ENCODE measurements around the gene SLCO4A1. TPM values are rescaled to one million over a fixed set of nuclear protein-coding genes. Genes with fewer than 3 reads are reported as not detected.

SLCO4A1 gene
- total RNA-seq, 2 donors from 2014 or later, result 2.9 to 5.0 TPM

GRCh38 chr20:62636446-62636845, 5.9 kb upstream of the SLCO4A1 start:
- H3K4me3 ChIP-seq (ENCODE audit: low read length), result no peak overlapping the region
- 83 to 88% methylated on average over 12 to 16 of the region's 16 CpGs for WGBS, 2 experiments (ENCODE audit: insufficient coverage in 1 of 2, insufficient read length in 1 of 2)
- no peak for TF ChIP-seq CTCF (conservative IDR thresholded peaks at IDR 0.05)
- no peak for DNase-seq
- no peaks in the 10 kb centered on the region for H3K4me1 ChIP-seq (ENCODE audit: control insufficient read depth, insufficient read depth, low read length)
- peaks cover 35% of the 10 kb centered on the region for H3K27me3 Mint-ChIP-seq (ENCODE audit: insufficient read depth)
- H3K27me3 ChIP-seq (ENCODE audit: control insufficient read depth, insufficient read depth, low read length, poor library complexity, severe bottlenecking), result peaks cover 26% of the 10 kb centered on the region
- no peak overlapping the region for H3K4me3 Mint-ChIP-seq
- H3K36me3 Mint-ChIP-seq (ENCODE audit: low read depth), result no peaks in the 10 kb centered on the region
- peaks cover 3% of the 10 kb centered on the region for H3K4me1 Mint-ChIP-seq
- no peak overlapping the region for H3K27ac Mint-ChIP-seq
- no peak overlapping the region for H3K27ac ChIP-seq (ENCODE audit: low read depth, low read length)
- no peaks in the 10 kb centered on the region for H3K9me3 ChIP-seq (ENCODE audit: control insufficient read depth, low read length)
- no peaks in the 10 kb centered on the region for H3K9me3 Mint-ChIP-seq
- no peak overlapping the region for H3K9ac ChIP-seq (ENCODE audit: extremely low read depth, low read length, poor library complexity, severe bottlenecking)
- H3K36me3 ChIP-seq (ENCODE audit: control insufficient read depth, insufficient read depth, low read length), result no peaks in the 10 kb centered on the region

- Mint-ChIP-seq H3K4me3 (no peak overlapping the region), H3K4me1 (peaks cover 3% of the 10 kb centered on the region), H3K36me3 (ENCODE audit: low read depth) (no peaks in the 10 kb centered on the region), H3K27me3 (ENCODE audit: insufficient read depth) (peaks cover 38% of the 10 kb centered on the region), H3K27ac (no peak overlapping the region), H3K9me3 (no peaks in the 10 kb centered on the region)
- Histone ChIP-seq H3K9me3 (ENCODE audit: control insufficient read depth, low read length) (no peaks in the 10 kb centered on the region), H3K9ac (ENCODE audit: extremely low read depth, low read length, poor library complexity, severe bottlenecking) (no peak overlapping the region), H3K27me3 (ENCODE audit: control insufficient read depth, insufficient read depth, low read length, poor library complexity, severe bottlenecking) (peaks cover 33% of the 10 kb centered on the region), H3K4me1 (ENCODE audit: control insufficient read depth, insufficient read depth, low read length) (no peaks in the 10 kb centered on the region), H3K27ac (ENCODE audit: low read depth, low read length) (no peak overlapping the region), H3K36me3 (ENCODE audit: control insufficient read depth, insufficient read depth, low read length) (no peaks in the 10 kb centered on the region), H3K4me3 (ENCODE audit: low read length) (no peak overlapping the region)
- DNase-seq, result no peak
- no peak for TF ChIP-seq CTCF (conservative IDR thresholded peaks at IDR 0.05)
- 86 to 93% methylated on average over 5 of the region's 5 CpGs for WGBS, 2 experiments (ENCODE audit: insufficient coverage in 1 of 2, insufficient read length in 1 of 2)
Observed at GRCh38 chr20:62637110-62637509, 5.2 kb upstream of the SLCO4A1 start.

GRCh38 chr20:62637521-62638054, 4.7 kb upstream of the SLCO4A1 start:
- Mint-ChIP-seq H3K27me3 (ENCODE audit: insufficient read depth) (peaks cover 38% of the 10 kb centered on the region), H3K27ac (no peak overlapping the region), H3K4me3 (no peak overlapping the region), H3K4me1 (peaks cover 3% of the 10 kb centered on the region), H3K9me3 (no peaks in the 10 kb centered on the region), H3K36me3 (ENCODE audit: low read depth) (no peaks in the 10 kb centered on the region)
- no peaks in the 10 kb centered on the region for H3K9me3 ChIP-seq (ENCODE audit: control insufficient read depth, low read length)
- no peak overlapping the region for H3K4me3 ChIP-seq (ENCODE audit: low read length)
- H3K9ac ChIP-seq (ENCODE audit: extremely low read depth, low read length, poor library complexity, severe bottlenecking), result no peak overlapping the region
- H3K4me1 ChIP-seq (ENCODE audit: control insufficient read depth, insufficient read depth, low read length), result no peaks in the 10 kb centered on the region
- H3K27me3 ChIP-seq (ENCODE audit: control insufficient read depth, insufficient read depth, low read length, poor library complexity, severe bottlenecking), result peaks cover 34% of the 10 kb centered on the region
- no peak overlapping the region for H3K27ac ChIP-seq (ENCODE audit: low read depth, low read length)
- DNase-seq, result no peak
- WGBS, 2 experiments (ENCODE audit: insufficient coverage in 1 of 2, insufficient read length in 1 of 2), result 92 to 94% methylated on average over 7 to 11 of the region's 11 CpGs
- no peak for TF ChIP-seq CTCF (conservative IDR thresholded peaks at IDR 0.05)
- H3K36me3 ChIP-seq (ENCODE audit: control insufficient read depth, insufficient read depth, low read length), result no peaks in the 10 kb centered on the region
